ENCODE measurements around the gene FRZB.

FRZB gene

GRCh38 chr2:182784058-182784706 is 82.3 kb downstream of the FRZB start:
- DNase-seq = no peak
